ENCODE results near the gene CKLF. TPM values are rescaled to one million over a fixed set of nuclear protein-coding genes. Genes with fewer than 3 reads are reported as not detected.
A peak's percentile ranks its signal among the peaks of the same experiment; 100 is the strongest.

The CKLF gene
- total and polyA plus RNA-seq, 7 experiments from 2014 or later: 24.1 to 160 (median 45.9) TPM

DNA sequence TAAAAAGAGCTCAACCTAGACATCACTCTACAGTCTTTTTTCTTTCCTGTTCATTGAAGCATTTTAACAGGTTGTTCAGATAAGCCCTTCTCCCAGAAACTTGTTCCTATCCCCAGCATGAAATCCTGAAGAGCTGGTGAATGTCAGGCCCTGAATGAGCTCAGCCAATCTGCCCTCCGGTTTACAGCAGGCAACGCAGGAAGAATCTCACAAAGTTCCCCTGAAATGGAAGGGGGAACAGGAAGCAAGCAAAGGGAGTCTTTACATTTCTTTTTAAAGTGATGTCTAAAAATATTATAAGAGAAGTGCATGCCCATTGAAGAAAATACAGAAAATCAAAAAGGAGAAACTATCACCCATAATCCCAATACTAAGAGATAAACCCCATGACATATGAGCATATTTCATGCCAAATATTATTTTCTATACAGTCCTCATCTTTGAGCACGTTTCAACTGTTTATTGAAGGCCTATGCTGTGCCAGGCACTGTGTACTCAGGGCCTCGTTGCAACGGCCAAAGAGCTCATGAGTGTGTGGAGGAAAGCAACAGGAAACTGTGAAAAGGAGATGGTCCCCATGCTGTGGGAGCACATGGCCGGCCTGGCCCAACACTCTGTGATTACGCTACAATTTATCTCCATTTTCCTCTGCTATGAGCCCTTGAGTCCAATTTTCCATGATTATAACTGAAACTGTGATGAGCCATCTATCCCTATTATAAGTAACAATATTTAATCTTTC lies 8.2 kb upstream of the CKLF start:
- H3K4me1 Mint-ChIP-seq: peaks cover 23 to 55% (median 36%) of the 10 kb centered on the region in 7 donors
- peaks cover 5 to 11% of the 10 kb centered on the region in 2 donors for H3K4me1 ChIP-seq (ENCODE audit: control insufficient read depth in 2 of 2, insufficient read depth in 2 of 2, low read length in 2 of 2)

GRCh38 chr16:66547101-66547989 lies 5.0 kb upstream of the CKLF start:
- H3K27me3 Mint-ChIP-seq: peaks cover 0 to under 1% (median 0%) of the 10 kb centered on the region in 5 donors
- H3K4me1 Mint-ChIP-seq: peaks cover 26 to 57% (median 45%) of the 10 kb centered on the region in 7 donors
- H3K9me3 Mint-ChIP-seq: peaks cover 0 to 3% (median 0%) of the 10 kb centered on the region in 11 donors
- H3K4me3 Mint-ChIP-seq: peak overlapping the region in 2 of 10 donors; percentile 0 to 43
- peaks cover 31 to 34% of the 10 kb centered on the region in 2 donors for H3K4me1 ChIP-seq (ENCODE audit: control insufficient read depth in 2 of 2, insufficient read depth in 2 of 2, low read length in 2 of 2)
- no peak for ATAC-seq
- ChIA-PET CTCF (interaction anchor here (1.0 to 1.3 kb wide), 2 partner anchors 21 to 25 kb away, joined by 3 to 4 read pairs; no protein-coding TSS in a partner anchor), POLR2A (interaction anchor here (0.8 to 9.5 kb wide), 6 partner anchors 9 to 32 kb away, joined by 3 to 164 read pairs (median 4); partner anchors contain the start of gene CMTM2)
- H3K4me3 ChIP-seq (ENCODE audit: low read length): no peak overlapping the region
- peaks cover 0 to 18% (median 0%) of the 10 kb centered on the region in 5 donors for H3K36me3 Mint-ChIP-seq
- no peaks in the 10 kb centered on the region for H3K27me3 ChIP-seq (ENCODE audit: control insufficient read depth in 2 of 2, insufficient read depth in 2 of 2, low read length in 2 of 2)
- H3K36me3 ChIP-seq (ENCODE audit: control insufficient read depth in 2 of 3, insufficient read depth in 3 of 3, low read length in 3 of 3): no peaks in the 10 kb centered on the region
- H3K9me3 ChIP-seq (ENCODE audit: control insufficient read depth in 2 of 3, low read length in 3 of 3): no peaks in the 10 kb centered on the region
- intact Hi-C loops (cut with micrococcal nuclease): no loop called here
- peak overlapping the region; percentile 55 to 92 (median 87) for H3K27ac Mint-ChIP-seq
- no peak for DNase-seq
- H3K27ac ChIP-seq (ENCODE audit: low read depth, low read length): no peak overlapping the region

More for the DNA sequence above, 8.2 kb upstream of the CKLF start:
- H3K9me3 ChIP-seq (ENCODE audit: control insufficient read depth in 2 of 3, low read length in 3 of 3): no peaks in the 10 kb centered on the region
- H3K36me3 ChIP-seq (ENCODE audit: control insufficient read depth in 2 of 3, insufficient read depth in 3 of 3, low read length in 3 of 3): no peaks in the 10 kb centered on the region
- peaks cover 0 to 24% (median 0%) of the 10 kb centered on the region in 5 donors for H3K36me3 Mint-ChIP-seq
- H3K27ac Mint-ChIP-seq: peak overlapping the region in 3 of 9 donors; percentile 15 to 74 (median 67)
- no peaks in the 10 kb centered on the region for H3K27me3 Mint-ChIP-seq
- no peak overlapping the region for H3K4me3 Mint-ChIP-seq
- H3K9me3 Mint-ChIP-seq: no peaks in the 10 kb centered on the region
- DNase-seq (no peak), ATAC-seq (no peak)
- POLR2A ChIA-PET: interaction anchor here (0.6 to 1.8 kb wide), 4 partner anchors 8 to 69 kb away, joined by 4 to 7 read pairs (median 5); partner anchors contain the start of gene CKLF
- no peak overlapping the region for H3K4me3 ChIP-seq (ENCODE audit: low read length)
- intact Hi-C loops (cut with micrococcal nuclease): no loop called here
- H3K27me3 ChIP-seq (ENCODE audit: control insufficient read depth in 2 of 2, insufficient read depth in 2 of 2, low read length in 2 of 2): no peaks in the 10 kb centered on the region
- CTCF ChIA-PET: interaction anchor here (1.6 kb wide), 1 partner anchor 8 kb away, joined by 3 read pairs; the partner anchor contains the start of gene CKLF
- no peak overlapping the region for H3K27ac ChIP-seq (ENCODE audit: low read depth, low read length)

DNA sequence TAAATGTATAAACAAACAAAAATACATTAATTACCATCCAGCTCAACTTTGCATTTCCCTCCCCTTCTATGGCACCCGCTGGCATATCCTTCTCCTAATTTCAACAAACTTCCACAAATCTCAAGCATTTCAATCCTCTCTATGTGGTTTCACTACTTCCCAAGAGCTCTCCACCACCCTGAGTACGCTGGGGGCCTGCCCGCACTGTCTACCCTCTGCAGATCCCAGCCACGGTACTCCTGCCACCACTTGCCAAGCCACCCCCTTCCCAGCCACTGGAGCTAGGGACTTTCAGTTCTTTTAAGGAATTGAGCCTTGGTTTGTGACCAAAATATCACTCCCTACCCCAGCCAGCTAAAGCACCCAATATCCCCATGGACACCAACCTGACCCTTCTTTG lies 4.3 kb upstream of the CKLF start:
- peaks cover 31 to 34% of the 10 kb centered on the region in 2 donors for H3K4me1 ChIP-seq (ENCODE audit: control insufficient read depth in 2 of 2, insufficient read depth in 2 of 2, low read length in 2 of 2)
- no peak overlapping the region for H3K27ac ChIP-seq (ENCODE audit: low read depth, low read length)
- Mint-ChIP-seq H3K9me3 (peaks cover 0 to 7% (median 0%) of the 10 kb centered on the region in 11 donors), H3K27me3 (peaks cover 0 to 2% (median 0%) of the 10 kb centered on the region in 5 donors), H3K4me3 (peak overlapping the region in 6 of 10 donors; percentile 22 to 88 (median 70)), H3K27ac (peak overlapping the region; percentile 65 to 92 (median 87)), H3K36me3 (peaks cover 0 to 22% (median 0%) of the 10 kb centered on the region in 5 donors), H3K4me1 (peaks cover 27 to 60% (median 52%) of the 10 kb centered on the region in 7 donors)
- ChIA-PET CTCF (interaction anchor here (0.6 to 1.3 kb wide), 3 partner anchors 9 to 26 kb away, joined by 3 to 5 read pairs (median 4); no protein-coding TSS in a partner anchor), POLR2A (interaction anchor here (0.8 to 9.5 kb wide), 6 partner anchors 8 to 32 kb away, joined by 3 to 164 read pairs (median 4); partner anchors contain the start of gene CMTM2)
- H3K36me3 ChIP-seq (ENCODE audit: control insufficient read depth in 2 of 3, insufficient read depth in 3 of 3, low read length in 3 of 3): no peaks in the 10 kb centered on the region
- intact Hi-C loops (cut with micrococcal nuclease): loop anchor here in 1 of 2 donors (1.0 kb wide), 1 partner anchor 12 kb away; no protein-coding TSS in a partner anchor
- no peak overlapping the region for H3K4me3 ChIP-seq (ENCODE audit: low read length)
- no peak for ATAC-seq
- H3K27me3 ChIP-seq (ENCODE audit: control insufficient read depth in 2 of 2, insufficient read depth in 2 of 2, low read length in 2 of 2): no peaks in the 10 kb centered on the region
- H3K9me3 ChIP-seq (ENCODE audit: control insufficient read depth in 2 of 3, low read length in 3 of 3): no peaks in the 10 kb centered on the region
- DNase-seq: no peak

DNA sequence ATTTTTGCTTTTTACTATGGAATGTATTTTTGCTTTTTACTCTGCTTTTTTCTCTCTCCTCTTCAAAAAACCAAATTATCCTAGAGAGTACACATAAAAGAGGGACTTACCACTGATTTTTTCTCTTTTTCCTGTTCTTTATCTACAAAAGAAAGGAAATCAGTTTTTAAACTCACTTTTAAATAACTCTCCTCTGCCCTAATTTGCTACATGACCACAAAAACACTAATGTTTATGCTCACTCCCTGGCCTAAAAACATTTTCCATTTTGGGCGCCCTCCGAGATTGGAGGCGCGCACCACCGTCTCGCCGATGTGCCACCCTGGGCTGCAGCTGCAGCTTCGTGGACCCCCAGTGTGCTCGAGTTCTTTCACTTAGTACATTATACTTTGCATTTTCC lies 3.5 kb upstream of the CKLF start:
- Mint-ChIP-seq H3K4me3 (peak overlapping the region; percentile 58 to 88 (median 73)), H3K27ac (peak overlapping the region; percentile 65 to 92 (median 87)), H3K9me3 (peaks cover 0 to 7% (median 0%) of the 10 kb centered on the region in 11 donors), H3K27me3 (peaks cover 0 to 2% (median 0%) of the 10 kb centered on the region in 5 donors), H3K36me3 (peaks cover 0 to 30% (median 0%) of the 10 kb centered on the region in 5 donors), H3K4me1 (peaks cover 33 to 63% (median 59%) of the 10 kb centered on the region in 7 donors)
- DNase-seq (no peak), ATAC-seq (no peak)
- ChIA-PET CTCF (interaction anchor here (0.7 kb wide), 1 partner anchor 142 kb away, joined by 3 read pairs; no protein-coding TSS in a partner anchor), POLR2A (interaction anchor here (1.1 to 9.5 kb wide), 3 partner anchors 10 to 31 kb away, joined by 3 to 164 read pairs (median 7); no protein-coding TSS in a partner anchor)
- Histone ChIP-seq H3K9me3 (ENCODE audit: control insufficient read depth in 2 of 3, low read length in 3 of 3) (no peaks in the 10 kb centered on the region), H3K27ac (ENCODE audit: low read depth, low read length) (peak overlapping the region; percentile 83), H3K4me3 (ENCODE audit: low read length) (peak overlapping the region; percentile 70), H3K36me3 (ENCODE audit: control insufficient read depth in 2 of 3, insufficient read depth in 3 of 3, low read length in 3 of 3) (no peaks in the 10 kb centered on the region), H3K27me3 (ENCODE audit: control insufficient read depth in 2 of 2, insufficient read depth in 2 of 2, low read length in 2 of 2) (no peaks in the 10 kb centered on the region), H3K4me1 (ENCODE audit: control insufficient read depth in 2 of 2, insufficient read depth in 2 of 2, low read length in 2 of 2) (peaks cover 38 to 40% of the 10 kb centered on the region in 2 donors)
- intact Hi-C loops (cut with micrococcal nuclease): loop anchor here (1.0 kb wide), 2 partner anchors 11 to 32 kb away; no protein-coding TSS in a partner anchor

GRCh38 chr16:66549284-66550131 lies 2.9 kb upstream of the CKLF start, which contains the start of gene TK2:
TSS of gene TK2 (minus strand) at chr16:66550122. CDS start at chr16:66550061, 61 bp downstream.
- H3K36me3 Mint-ChIP-seq: peaks cover 0 to 36% (median 0%) of the 10 kb centered on the region in 5 donors
- H3K4me1 ChIP-seq (ENCODE audit: control insufficient read depth in 2 of 2, insufficient read depth in 2 of 2, low read length in 2 of 2): peaks cover 44 to 46% of the 10 kb centered on the region in 2 donors
- no peaks in the 10 kb centered on the region for H3K9me3 ChIP-seq (ENCODE audit: control insufficient read depth in 2 of 3, low read length in 3 of 3)
- H3K27me3 Mint-ChIP-seq: peaks cover 0 to 2% (median 0%) of the 10 kb centered on the region in 5 donors
- H3K27ac ChIP-seq (ENCODE audit: low read depth, low read length): peak within 1 kb of the TSS; percentile 83
- H3K4me3 Mint-ChIP-seq: peak within 1 kb of the TSS; percentile 64 to 96 (median 86)
- peak within 1 kb of the TSS; percentile 70 for H3K4me3 ChIP-seq (ENCODE audit: low read length)
- CTCF ChIA-PET: interaction anchor here (0.7 to 3.3 kb wide), 3 partner anchors 14 to 143 kb away, joined by 3 to 22 read pairs (median 3); no protein-coding TSS in a partner anchor
- peak; percentile 17 for ATAC-seq
- peak within 1 kb of the TSS; percentile 72 to 94 (median 92) for H3K27ac Mint-ChIP-seq
- POLR2A ChIA-PET: interaction anchor here (1.1 to 9.5 kb wide), 3 partner anchors 11 to 32 kb away, joined by 3 to 164 read pairs (median 7); no protein-coding TSS in a partner anchor
- H3K36me3 ChIP-seq (ENCODE audit: control insufficient read depth in 2 of 3, insufficient read depth in 3 of 3, low read length in 3 of 3): no peaks in the 10 kb centered on the region
- peaks cover 0 to 7% (median 0%) of the 10 kb centered on the region in 11 donors for H3K9me3 Mint-ChIP-seq
- peaks cover 36 to 63% (median 59%) of the 10 kb centered on the region in 7 donors for H3K4me1 Mint-ChIP-seq
- no peaks in the 10 kb centered on the region for H3K27me3 ChIP-seq (ENCODE audit: control insufficient read depth in 2 of 2, insufficient read depth in 2 of 2, low read length in 2 of 2)
- peak; percentile 36 to 81 (median 55) for DNase-seq
- intact Hi-C loops (cut with micrococcal nuclease): loop anchor here in 1 of 2 donors (1.0 to 5.0 kb wide), 4 partner anchors 32 to 333 kb away; partner anchors contain the start of genes CMTM4 and PDP2

Measured in naive thymus-derived CD4-positive, alpha-beta T cell (primary cell).